Adrenal gland (tissue), 12 donors: ENCODE results near the gene GFRAL. TPM values are rescaled to one million over a fixed set of nuclear protein-coding genes. Genes with fewer than 3 reads are reported as not detected.

Source experiments
- DNase-seq, 7 donors: peaks; one replicate each; pipeline ENCODE4 v3.0.0-alpha.2; 2019 to 2020
- H3K27ac ChIP-seq, 5 donors: fragments of 200-600 bp; sonication (generic) in 4 of 5; 1 replicate in 3 of 5; 2 replicates in 2 of 5; pipeline versions ENCODE4 v1.5.1 to v1.8.0; 2016 to 2020; ENCODE audit warnings: mild to moderate bottlenecking in 1 of 5
- H3K27me3 ChIP-seq: fragments of 200-600 bp; 2 replicates; pipeline ENCODE4 v1.8.0; 2021
- H3K36me3 ChIP-seq, 2 donors: fragments of 200-600 bp; replicated peaks in 1 of 2; 1 replicate in 1 of 2; 2 replicates in 1 of 2; pipeline versions ENCODE4 v1.5.1 to v1.8.0; 2018 to 2022
- H3K4me1 ChIP-seq, 2 donors: fragments of 200-600 bp; replicated peaks in 1 of 2; 1 replicate in 1 of 2; 2 replicates in 1 of 2; pipeline versions ENCODE4 v1.5.1 to v1.8.0; 2018 to 2021
- H3K4me3 ChIP-seq, 4 donors: fragments of 200-600 bp; sonication (generic) in 3 of 4; one replicate each; pipeline ENCODE4 v1.5.1; 2016 to 2018
- H3K9me3 ChIP-seq, 3 donors: fragments of 200-600 bp; sonication (generic) in 1 of 3; replicated peaks in 1 of 3; 1 replicate in 2 of 3; 2 replicates in 1 of 3; pipeline versions ENCODE4 v1.5.1 to v1.8.0; 2016 to 2021
- POLR2A ChIP-seq, 2 donors: fragments of 450-650 bp; IDR thresholded peaks; one replicate each; pipeline ENCODE4 v1.6.1; 2017; ENCODE audit warnings: antibody characterized with exemption in 2 of 2, mild to moderate bottlenecking in 2 of 2, moderate library complexity in 1 of 2
- WGBS, 4 donors: extraction: QIAGEN DNeasy Blood & Tissue Kit in 2 of 4; methylation state at CpG; one replicate each; pipeline versions ENCODE4 v1.1.5 to v1.1.7; 2013 to 2017; 5-methylcytosine and 5-hydroxymethylcytosine counted together
- intact Hi-C, 2 donors: fragments of 100-400 bp; cut with DNase I; formaldehyde crosslinking; loops; one replicate each; pipeline versions ENCODE4 v1.14.1 to v1.15.0; 2022 to 2023
- polyA plus RNA-seq, 3 donors: library from polyadenylated mRNA; stranded (reverse); fragments of 200-250 nt in 2 of 3; fragments of 350-450 nt in 1 of 3; fragmentation: Illumina TruSeq in 1 of 3; extraction: RNeasy Lipid Tissue Mini Kit (QIAGEN cat#74804) in 1 of 3; gene quantifications; one replicate each; pipeline ENCODE4 v1.2.3, GENCODE V29; 2013 to 2014
- total RNA-seq, 9 donors: library from RNA; depleted of rRNA in 4 of 9; stranded (reverse); fragments of >200 nt in 4 of 9; fragments of 120-200 nt in 1 of 9; fragmentation: NEBNext Ultra II Directional in 1 of 9; extraction: Animal tissue kit (Norgen Biotek cat#: 25700) in 1 of 9; gene quantifications; one replicate each; pipeline versions ENCODE4 v1.1.0 to v1.2.4, GENCODE V29; 2013 to 2023
- TF ChIP-seq, protein P1 (sequence below), 6 experiments: fragments of 450-650 bp in 4 of 6; fragments of 200-600 bp in 2 of 6; sonication (generic) in 1 of 6; IDR thresholded peaks; 1 replicate in 5 of 6; 2 replicates in 1 of 6; pipeline versions ENCODE4 v1.5.1 to v1.8.0; 2016 to 2021; ENCODE audit warnings: antibody characterized with exemption in 6 of 6, mild to moderate bottlenecking in 2 of 6, moderate library complexity in 1 of 6
- donor health status: healthy with polysubstance abuse.
- donor health status: Bipolar disorder and iron deficiency.
- donor health status: DM: yes; HTN: yes; CAD: no.
- donor health status: DM: no; HTN: no; CAD: no.
- donor health status: DM: no; HTN: no; CAD: no.
- donor health status: DM: yes; HTN: yes; CAD: no.

The GFRAL gene
- total and polyA plus RNA-seq, 12 donors = not detected

DNA sequence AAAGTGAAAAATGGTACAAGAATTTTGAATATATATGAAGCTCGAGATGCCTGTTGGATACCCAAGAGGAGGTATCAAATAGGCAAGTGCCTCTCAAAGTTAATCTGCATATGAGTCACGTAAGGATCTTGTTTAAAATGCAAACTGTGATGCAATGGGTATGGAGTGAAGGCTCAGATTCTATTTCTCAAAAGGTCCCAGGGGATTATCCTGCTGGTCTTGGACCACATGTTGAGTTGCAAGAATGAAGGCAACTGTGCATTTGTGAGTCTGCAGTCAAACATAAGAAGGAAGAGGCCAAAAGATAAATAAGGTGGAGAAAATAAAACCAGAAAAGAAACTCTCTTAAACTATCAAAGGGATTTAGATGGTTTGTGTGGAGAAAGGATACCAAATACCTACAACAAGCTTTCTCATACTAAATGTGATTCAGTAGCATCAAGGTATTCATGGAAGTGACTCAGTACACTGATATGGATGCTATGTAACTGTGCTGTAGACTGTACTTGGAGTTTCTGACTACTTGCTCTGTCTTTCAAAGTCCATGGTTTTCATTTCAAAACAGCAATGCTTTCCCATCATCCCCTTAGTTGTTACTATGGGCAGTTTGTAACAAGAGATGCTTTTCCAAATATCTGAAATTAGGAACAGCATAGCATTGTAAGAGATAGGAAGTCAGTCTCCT is 106.3 kb downstream of the GFRAL start:
- no peaks in the 10 kb centered on the region for H3K27me3 ChIP-seq
- no peaks in the 10 kb centered on the region for H3K9me3 ChIP-seq
- WGBS, 4 donors = 50 to 55% (median 52%) methylated on average over 2 of the region's 2 CpGs
- intact Hi-C loops = no loop called here
- DNase-seq = no peak
- H3K36me3 ChIP-seq = no peaks in the 10 kb centered on the region
- no peak for TF ChIP-seq POLR2A (IDR thresholded peaks at IDR 0.05)
- TF ChIP-seq, protein P1, sequence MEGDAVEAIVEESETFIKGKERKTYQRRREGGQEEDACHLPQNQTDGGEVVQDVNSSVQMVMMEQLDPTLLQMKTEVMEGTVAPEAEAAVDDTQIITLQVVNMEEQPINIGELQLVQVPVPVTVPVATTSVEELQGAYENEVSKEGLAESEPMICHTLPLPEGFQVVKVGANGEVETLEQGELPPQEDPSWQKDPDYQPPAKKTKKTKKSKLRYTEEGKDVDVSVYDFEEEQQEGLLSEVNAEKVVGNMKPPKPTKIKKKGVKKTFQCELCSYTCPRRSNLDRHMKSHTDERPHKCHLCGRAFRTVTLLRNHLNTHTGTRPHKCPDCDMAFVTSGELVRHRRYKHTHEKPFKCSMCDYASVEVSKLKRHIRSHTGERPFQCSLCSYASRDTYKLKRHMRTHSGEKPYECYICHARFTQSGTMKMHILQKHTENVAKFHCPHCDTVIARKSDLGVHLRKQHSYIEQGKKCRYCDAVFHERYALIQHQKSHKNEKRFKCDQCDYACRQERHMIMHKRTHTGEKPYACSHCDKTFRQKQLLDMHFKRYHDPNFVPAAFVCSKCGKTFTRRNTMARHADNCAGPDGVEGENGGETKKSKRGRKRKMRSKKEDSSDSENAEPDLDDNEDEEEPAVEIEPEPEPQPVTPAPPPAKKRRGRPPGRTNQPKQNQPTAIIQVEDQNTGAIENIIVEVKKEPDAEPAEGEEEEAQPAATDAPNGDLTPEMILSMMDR (IDR thresholded peaks at IDR 0.05) = no peak
- H3K4me1 ChIP-seq = no peaks in the 10 kb centered on the region
- H3K27ac ChIP-seq = no peak overlapping the region
- no peak overlapping the region for H3K4me3 ChIP-seq

DNA sequence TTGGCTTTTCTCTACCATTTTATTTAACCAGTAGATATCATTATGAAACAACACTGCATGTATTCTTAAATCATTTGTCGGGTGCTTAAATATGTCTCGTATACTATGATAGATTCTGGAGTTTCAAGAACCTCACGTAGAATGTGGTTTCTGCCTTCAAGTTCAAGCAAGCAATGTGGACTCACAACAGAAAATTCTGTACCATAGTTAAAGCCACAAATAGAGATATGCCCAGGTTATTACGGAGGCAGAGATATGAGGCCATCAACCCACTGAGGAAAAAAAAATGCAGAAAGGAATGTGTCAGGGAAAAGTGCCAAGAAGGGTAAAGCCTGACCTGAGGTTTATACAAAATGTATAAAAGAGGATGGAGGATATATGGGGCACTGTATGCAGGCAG is 109.9 kb downstream of the GFRAL start:
- no peaks in the 10 kb centered on the region for H3K4me1 ChIP-seq
- no peak overlapping the region for H3K4me3 ChIP-seq
- no peaks in the 10 kb centered on the region for H3K36me3 ChIP-seq
- DNase-seq = no peak
- 73 to 82% (median 79%) methylated on average over 4 of the region's 4 CpGs for WGBS, 4 donors
- H3K9me3 ChIP-seq = no peaks in the 10 kb centered on the region
- intact Hi-C loops = no loop called here
- TF ChIP-seq, protein P1 (IDR thresholded peaks at IDR 0.05) = no peak
- TF ChIP-seq POLR2A (IDR thresholded peaks at IDR 0.05) = no peak
- no peak overlapping the region for H3K27ac ChIP-seq
- H3K27me3 ChIP-seq = no peaks in the 10 kb centered on the region

DNA sequence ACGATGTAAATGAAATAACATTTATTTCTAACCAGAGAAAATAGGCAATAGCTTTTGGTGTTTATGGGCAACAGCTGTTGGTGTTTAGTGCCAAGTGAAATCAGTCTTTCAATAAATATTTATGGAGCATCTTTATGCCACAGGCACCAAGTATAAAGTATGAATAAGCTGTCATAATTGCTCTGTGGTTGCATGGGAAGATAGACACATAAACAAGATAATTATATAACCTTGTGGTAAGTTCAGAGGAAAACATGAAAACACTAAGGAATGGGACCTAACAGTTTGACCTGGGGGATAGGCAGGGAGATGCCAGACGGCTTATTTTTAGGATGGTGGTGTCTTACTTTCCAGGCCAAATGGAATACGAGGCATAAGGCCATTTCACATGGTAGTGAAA is 110.9 kb downstream of the GFRAL start:
- H3K27me3 ChIP-seq = no peaks in the 10 kb centered on the region
- H3K4me1 ChIP-seq = no peaks in the 10 kb centered on the region
- no peak for TF ChIP-seq POLR2A (IDR thresholded peaks at IDR 0.05)
- TF ChIP-seq, protein P1 (IDR thresholded peaks at IDR 0.05) = no peak
- intact Hi-C loops = no loop called here
- DNase-seq = no peak
- 72 to 81% (median 77%) methylated on average over 3 of the region's 3 CpGs for WGBS, 4 donors
- H3K36me3 ChIP-seq = no peaks in the 10 kb centered on the region
- H3K4me3 ChIP-seq = no peak overlapping the region
- H3K9me3 ChIP-seq = no peaks in the 10 kb centered on the region
- H3K27ac ChIP-seq = no peak overlapping the region

DNA sequence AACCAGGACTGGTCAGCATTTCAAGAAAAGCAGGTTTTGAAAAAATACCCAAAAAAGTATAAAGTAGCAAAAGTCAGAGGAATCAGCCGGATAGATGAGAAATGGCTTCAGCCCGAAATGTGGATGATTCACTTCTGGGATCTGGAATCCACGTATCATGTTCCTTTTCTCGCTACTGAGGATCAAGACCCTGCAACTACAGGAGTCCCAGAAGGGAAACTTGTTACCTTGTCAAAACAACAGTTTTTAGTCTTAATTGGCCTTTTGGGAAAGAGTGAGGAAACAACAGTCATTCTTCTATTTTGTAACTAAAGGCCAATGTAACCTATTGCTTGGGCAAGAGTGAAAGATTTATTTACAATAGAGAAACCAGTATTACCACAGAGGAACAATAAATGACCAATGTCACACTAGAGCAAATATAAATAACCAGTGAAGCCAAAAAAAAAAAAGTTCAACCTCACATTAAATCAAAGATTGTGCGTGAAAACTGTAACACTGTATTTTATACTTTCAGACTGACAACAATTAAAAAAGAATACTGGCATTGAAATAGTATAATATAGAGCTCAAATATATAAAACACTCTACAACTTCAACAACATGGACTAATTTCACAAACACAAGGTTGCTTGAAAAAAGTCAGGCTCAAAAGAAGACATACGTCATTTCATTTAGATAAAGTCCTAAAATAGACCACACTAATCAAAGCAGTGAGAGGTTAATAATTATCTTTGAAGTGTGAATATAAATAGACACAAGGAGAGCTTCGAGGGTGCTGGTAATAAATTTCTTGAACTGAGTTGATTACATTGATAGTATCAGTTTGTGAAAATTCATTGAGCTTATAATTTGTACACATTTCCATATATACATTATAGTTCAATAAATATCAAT is 116.2 kb downstream of the GFRAL start:
- WGBS, 4 donors = 56 to 64% (median 62%) methylated on average over 7 of the region's 7 CpGs
- TF ChIP-seq, protein P1 (IDR thresholded peaks at IDR 0.05) = no peak
- no peak for TF ChIP-seq POLR2A (IDR thresholded peaks at IDR 0.05)
- no peaks in the 10 kb centered on the region for H3K4me1 ChIP-seq
- no peaks in the 10 kb centered on the region for H3K36me3 ChIP-seq
- H3K9me3 ChIP-seq = no peaks in the 10 kb centered on the region
- no peak overlapping the region for H3K4me3 ChIP-seq
- no peaks in the 10 kb centered on the region for H3K27me3 ChIP-seq
- intact Hi-C loops = loop anchor here in 1 of 2 donors (10.0 kb wide), 1 partner anchor 441 kb away; no protein-coding TSS in a partner anchor
- DNase-seq = no peak
- no peak overlapping the region for H3K27ac ChIP-seq
